HG03066 (cell line): ENCODE measurements around the gene DISP3.
"Not testable (repeated sequence)": the region's sequence is repeated elsewhere in the genome, so short reads cannot be mapped to it uniquely, and the experiment has no call there.

Source experiments
- ATAC-seq: cut with Tn5 transposase; IDR thresholded peaks from one replicate; pipeline ENCODE4 v1.9.1; 2021; ENCODE audit warnings: low read depth; ENCODE audit not compliant: unreplicated experiment

DISP3 gene

GRCh38 chr1:11569551-11569950, 90.6 kb downstream of the DISP3 start:
- ATAC-seq: no peak

GRCh38 chr1:11569954-11570353, 91.0 kb downstream of the DISP3 start:
- no peak for ATAC-seq

GRCh38 chr1:11570821-11571380, 91.9 kb downstream of the DISP3 start:
- no peak for ATAC-seq

- ATAC-seq: no peak
These were observed 93.1 kb downstream of the DISP3 start for GRCh38 chr1:11571906-11572616.

GRCh38 chr1:11573116-11573692, 94.2 kb downstream of the DISP3 start:
- no peak for ATAC-seq

- ATAC-seq: no peak
These were observed 96.6 kb downstream of the DISP3 start for GRCh38 chr1:11575553-11575952.

GRCh38 chr1:11576109-11576875, 97.3 kb downstream of the DISP3 start:
- ATAC-seq: no peak

GRCh38 chr1:11578004-11578403, 99.0 kb downstream of the DISP3 start:
- no peak for ATAC-seq

GRCh38 chr1:11579506-11579905, 100.6 kb downstream of the DISP3 start:
- ATAC-seq: no peak

GRCh38 chr1:11580049-11580448, 101.1 kb downstream of the DISP3 start:
- not testable (repeated sequence) for ATAC-seq

- no peak for ATAC-seq
These were observed 102.6 kb downstream of the DISP3 start for GRCh38 chr1:11581445-11581991.

- ATAC-seq: no peak
These were observed 106.4 kb downstream of the DISP3 start for GRCh38 chr1:11585389-11585788.
